ENCODE measurements around the gene ATG3.
A peak's percentile ranks its signal among the peaks of the same experiment; 100 is the strongest.

ATG3 gene

GRCh38 chr3:112561734-112562529 is at the start of gene ATG3, which contains the start of gene SLC35A5:
Gene ATG3, minus strand, starts transcription at chr3:112561962. Its CDS starts 434 bp downstream, at chr3:112561528.
Gene SLC35A5, plus strand, starts transcription at chr3:112562045. Its CDS starts 1,359 bp downstream, at chr3:112563404.
- Histone ChIP-seq H3K4me3 (ENCODE audit: low read depth, low read length) (peak within 1 kb of the TSS; percentile 97), H3K36me3 (ENCODE audit: control insufficient read depth, insufficient read depth, low read length) (no peaks in the 10 kb centered on the region), H3K27me3 (ENCODE audit: control insufficient read depth, insufficient read depth, low read length) (no peaks in the 10 kb centered on the region), H3K9me3 (ENCODE audit: control insufficient read depth, insufficient read depth, low read length) (no peaks in the 10 kb centered on the region), H3K4me1 (ENCODE audit: control insufficient read depth, insufficient read depth, low read length) (peaks cover 20% of the 10 kb centered on the region), H3K9ac (ENCODE audit: low read depth, low read length) (peak within 1 kb of the TSS; percentile 67)

- no peaks in the 10 kb centered on the region for H3K36me3 ChIP-seq (ENCODE audit: control insufficient read depth, insufficient read depth, low read length)
- no peaks in the 10 kb centered on the region for H3K27me3 ChIP-seq (ENCODE audit: control insufficient read depth, insufficient read depth, low read length)
- H3K9me3 ChIP-seq (ENCODE audit: control insufficient read depth, insufficient read depth, low read length), result no peaks in the 10 kb centered on the region
- H3K4me1 ChIP-seq (ENCODE audit: control insufficient read depth, insufficient read depth, low read length), result peaks cover 3% of the 10 kb centered on the region
- no peak overlapping the region for H3K4me3 ChIP-seq (ENCODE audit: low read depth, low read length)
- no peak overlapping the region for H3K9ac ChIP-seq (ENCODE audit: low read depth, low read length)
These were observed 48.4 kb upstream of the ATG3 start for GRCh38 chr3:112610121-112610520.

DNA sequence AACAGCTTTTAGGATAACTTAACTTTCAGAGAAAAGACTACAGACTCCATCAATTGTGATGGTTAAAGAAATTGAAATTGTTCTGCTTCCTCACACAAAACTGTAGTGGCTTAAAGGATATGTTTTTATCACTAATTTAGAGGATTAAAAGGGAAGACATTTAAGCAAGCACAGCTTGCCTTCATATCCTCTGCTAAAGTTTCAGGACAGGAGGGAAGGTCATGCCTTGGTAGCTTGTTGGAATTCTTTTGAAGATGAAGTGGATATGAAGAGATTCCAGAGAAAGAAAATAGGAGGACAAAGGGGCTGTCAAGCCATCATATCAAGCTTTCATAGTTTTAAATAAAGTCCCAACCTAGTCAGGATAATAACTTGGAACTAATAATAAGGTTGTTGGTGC is 46.1 kb upstream of the ATG3 start:
- no peaks in the 10 kb centered on the region for H3K36me3 ChIP-seq (ENCODE audit: control insufficient read depth, insufficient read depth, low read length)
- no peaks in the 10 kb centered on the region for H3K27me3 ChIP-seq (ENCODE audit: control insufficient read depth, insufficient read depth, low read length)
- H3K4me1 ChIP-seq (ENCODE audit: control insufficient read depth, insufficient read depth, low read length), result peaks cover 3% of the 10 kb centered on the region
- H3K9me3 ChIP-seq (ENCODE audit: control insufficient read depth, insufficient read depth, low read length), result no peaks in the 10 kb centered on the region
- H3K9ac ChIP-seq (ENCODE audit: low read depth, low read length), result no peak overlapping the region
- no peak overlapping the region for H3K4me3 ChIP-seq (ENCODE audit: low read depth, low read length)

GRCh38 chr3:112606098-112606497 is 44.3 kb upstream of the ATG3 start:
- Histone ChIP-seq H3K27me3 (ENCODE audit: control insufficient read depth, insufficient read depth, low read length) (no peaks in the 10 kb centered on the region), H3K4me3 (ENCODE audit: low read depth, low read length) (no peak overlapping the region), H3K9ac (ENCODE audit: low read depth, low read length) (no peak overlapping the region), H3K9me3 (ENCODE audit: control insufficient read depth, insufficient read depth, low read length) (no peaks in the 10 kb centered on the region), H3K36me3 (ENCODE audit: control insufficient read depth, insufficient read depth, low read length) (no peaks in the 10 kb centered on the region), H3K4me1 (ENCODE audit: control insufficient read depth, insufficient read depth, low read length) (no peaks in the 10 kb centered on the region)

- H3K27me3 ChIP-seq (ENCODE audit: control insufficient read depth, insufficient read depth, low read length), result no peaks in the 10 kb centered on the region
- H3K36me3 ChIP-seq (ENCODE audit: control insufficient read depth, insufficient read depth, low read length), result no peaks in the 10 kb centered on the region
- no peak overlapping the region for H3K4me3 ChIP-seq (ENCODE audit: low read depth, low read length)
- H3K9me3 ChIP-seq (ENCODE audit: control insufficient read depth, insufficient read depth, low read length), result no peaks in the 10 kb centered on the region
- no peak overlapping the region for H3K9ac ChIP-seq (ENCODE audit: low read depth, low read length)
- H3K4me1 ChIP-seq (ENCODE audit: control insufficient read depth, insufficient read depth, low read length), result no peaks in the 10 kb centered on the region
These were observed 43.5 kb upstream of the ATG3 start for GRCh38 chr3:112605285-112605684.

GRCh38 chr3:112604536-112604935 is 42.8 kb upstream of the ATG3 start:
- H3K9ac ChIP-seq (ENCODE audit: low read depth, low read length), result no peak overlapping the region
- no peaks in the 10 kb centered on the region for H3K36me3 ChIP-seq (ENCODE audit: control insufficient read depth, insufficient read depth, low read length)
- H3K9me3 ChIP-seq (ENCODE audit: control insufficient read depth, insufficient read depth, low read length), result no peaks in the 10 kb centered on the region
- no peaks in the 10 kb centered on the region for H3K4me1 ChIP-seq (ENCODE audit: control insufficient read depth, insufficient read depth, low read length)
- no peak overlapping the region for H3K4me3 ChIP-seq (ENCODE audit: low read depth, low read length)
- no peaks in the 10 kb centered on the region for H3K27me3 ChIP-seq (ENCODE audit: control insufficient read depth, insufficient read depth, low read length)

DNA sequence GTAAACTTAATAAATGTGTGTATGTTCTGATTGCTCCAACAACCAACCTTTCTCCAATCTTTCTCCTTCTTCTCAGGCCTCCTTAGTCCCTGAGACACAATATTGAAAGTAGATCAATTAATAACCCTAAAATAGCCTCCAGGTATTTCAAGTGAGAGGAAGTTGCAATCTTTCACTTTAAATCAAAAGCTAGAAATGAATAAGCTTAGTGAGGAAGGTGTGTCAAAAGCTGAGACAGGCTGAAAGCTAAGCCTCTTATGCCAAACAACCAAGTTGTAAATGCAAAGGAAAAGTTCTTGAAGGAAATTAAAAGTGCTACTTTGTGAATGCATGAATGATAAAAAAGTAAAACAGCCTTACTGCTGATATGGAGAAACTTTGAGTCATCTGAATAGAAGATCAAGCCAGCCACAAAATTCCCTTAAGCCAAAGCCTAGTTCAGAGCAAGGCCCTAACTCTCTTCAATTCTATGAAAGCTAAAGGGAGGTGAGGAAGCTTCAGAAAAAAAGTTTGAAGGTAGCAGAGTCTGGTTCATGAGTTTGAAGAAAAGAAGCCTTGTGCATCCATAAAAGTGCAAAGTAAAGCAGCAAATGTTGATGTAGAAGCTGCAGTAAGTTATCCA is 40.6 kb upstream of the ATG3 start:
- Histone ChIP-seq H3K27me3 (ENCODE audit: control insufficient read depth, insufficient read depth, low read length) (no peaks in the 10 kb centered on the region), H3K9ac (ENCODE audit: low read depth, low read length) (no peak overlapping the region), H3K4me3 (ENCODE audit: low read depth, low read length) (no peak overlapping the region), H3K36me3 (ENCODE audit: control insufficient read depth, insufficient read depth, low read length) (no peaks in the 10 kb centered on the region), H3K9me3 (ENCODE audit: control insufficient read depth, insufficient read depth, low read length) (no peaks in the 10 kb centered on the region), H3K4me1 (ENCODE audit: control insufficient read depth, insufficient read depth, low read length) (no peaks in the 10 kb centered on the region)

DNA sequence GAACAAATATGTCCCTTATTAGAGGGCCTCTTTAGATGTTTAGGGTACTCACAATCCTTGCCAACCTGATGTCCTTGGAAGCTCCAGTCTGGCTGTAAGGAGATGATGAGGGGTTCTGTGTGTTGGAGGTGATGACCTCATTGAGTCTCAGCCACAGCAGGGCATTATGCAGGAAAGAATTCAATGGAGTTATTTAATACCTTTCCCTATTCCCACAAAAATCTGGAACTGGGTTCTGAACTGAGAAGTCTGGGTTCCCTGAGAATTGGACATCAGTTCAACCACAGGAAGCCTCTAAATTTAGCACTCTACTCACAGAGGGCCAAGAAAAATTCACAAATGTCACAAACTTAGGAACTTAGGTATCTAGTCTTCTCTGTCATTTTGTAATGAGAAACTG is 37.0 kb upstream of the ATG3 start:
- Histone ChIP-seq H3K4me1 (ENCODE audit: control insufficient read depth, insufficient read depth, low read length) (no peaks in the 10 kb centered on the region), H3K4me3 (ENCODE audit: low read depth, low read length) (no peak overlapping the region), H3K36me3 (ENCODE audit: control insufficient read depth, insufficient read depth, low read length) (no peaks in the 10 kb centered on the region), H3K9me3 (ENCODE audit: control insufficient read depth, insufficient read depth, low read length) (no peaks in the 10 kb centered on the region), H3K9ac (ENCODE audit: low read depth, low read length) (no peak overlapping the region), H3K27me3 (ENCODE audit: control insufficient read depth, insufficient read depth, low read length) (no peaks in the 10 kb centered on the region)

DNA sequence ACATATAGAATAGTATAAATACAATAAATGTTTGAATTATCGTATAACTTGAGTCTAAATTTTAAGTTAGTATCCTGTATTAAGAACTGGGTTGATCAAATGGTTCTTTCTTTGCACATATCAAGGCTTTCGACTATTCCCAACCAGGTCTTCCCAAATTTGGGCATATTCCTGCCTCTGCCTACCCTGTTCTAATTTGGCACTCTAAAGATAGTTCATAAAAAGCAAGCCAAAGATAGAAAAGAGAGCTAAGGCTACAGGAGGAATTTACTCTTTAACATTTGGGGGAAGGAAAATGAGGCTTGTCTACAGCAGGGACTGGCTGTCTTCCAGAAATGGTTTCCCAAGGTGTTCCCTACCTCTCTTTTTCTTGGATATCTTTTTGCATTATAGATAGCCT is 36.2 kb upstream of the ATG3 start:
- H3K4me1 ChIP-seq (ENCODE audit: control insufficient read depth, insufficient read depth, low read length), result no peaks in the 10 kb centered on the region
- no peaks in the 10 kb centered on the region for H3K36me3 ChIP-seq (ENCODE audit: control insufficient read depth, insufficient read depth, low read length)
- no peaks in the 10 kb centered on the region for H3K9me3 ChIP-seq (ENCODE audit: control insufficient read depth, insufficient read depth, low read length)
- H3K4me3 ChIP-seq (ENCODE audit: low read depth, low read length), result no peak overlapping the region
- no peaks in the 10 kb centered on the region for H3K27me3 ChIP-seq (ENCODE audit: control insufficient read depth, insufficient read depth, low read length)
- no peak overlapping the region for H3K9ac ChIP-seq (ENCODE audit: low read depth, low read length)

DNA sequence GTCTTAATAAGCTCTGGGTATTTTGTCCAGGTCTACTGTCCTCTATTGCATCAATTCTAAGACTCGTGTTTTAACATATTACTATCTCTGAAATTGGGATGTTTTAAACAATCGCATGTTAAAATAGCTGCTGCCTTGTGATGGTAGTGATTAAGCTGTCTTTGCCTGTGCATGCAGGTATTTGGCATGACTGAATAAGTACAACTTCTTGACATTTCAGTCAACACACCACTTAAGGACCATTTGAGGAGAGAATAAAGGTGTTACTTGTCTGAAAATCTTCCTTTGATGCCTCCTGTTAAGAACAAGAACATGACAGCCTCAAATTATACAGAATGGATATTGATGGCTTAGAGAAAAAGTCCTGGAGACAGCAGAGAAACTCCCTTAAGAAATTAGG is 33.1 kb upstream of the ATG3 start:
- no peaks in the 10 kb centered on the region for H3K9me3 ChIP-seq (ENCODE audit: control insufficient read depth, insufficient read depth, low read length)
- no peaks in the 10 kb centered on the region for H3K27me3 ChIP-seq (ENCODE audit: control insufficient read depth, insufficient read depth, low read length)
- H3K4me3 ChIP-seq (ENCODE audit: low read depth, low read length), result no peak overlapping the region
- H3K9ac ChIP-seq (ENCODE audit: low read depth, low read length), result no peak overlapping the region
- H3K4me1 ChIP-seq (ENCODE audit: control insufficient read depth, insufficient read depth, low read length), result peaks cover 9% of the 10 kb centered on the region
- H3K36me3 ChIP-seq (ENCODE audit: control insufficient read depth, insufficient read depth, low read length), result no peaks in the 10 kb centered on the region

- H3K4me3 ChIP-seq (ENCODE audit: low read depth, low read length), result no peak overlapping the region
- no peak overlapping the region for H3K9ac ChIP-seq (ENCODE audit: low read depth, low read length)
- no peaks in the 10 kb centered on the region for H3K9me3 ChIP-seq (ENCODE audit: control insufficient read depth, insufficient read depth, low read length)
- H3K36me3 ChIP-seq (ENCODE audit: control insufficient read depth, insufficient read depth, low read length), result no peaks in the 10 kb centered on the region
- H3K27me3 ChIP-seq (ENCODE audit: control insufficient read depth, insufficient read depth, low read length), result no peaks in the 10 kb centered on the region
- peaks cover 9% of the 10 kb centered on the region for H3K4me1 ChIP-seq (ENCODE audit: control insufficient read depth, insufficient read depth, low read length)
These were observed 31.5 kb upstream of the ATG3 start for GRCh38 chr3:112593258-112593657.

DNA sequence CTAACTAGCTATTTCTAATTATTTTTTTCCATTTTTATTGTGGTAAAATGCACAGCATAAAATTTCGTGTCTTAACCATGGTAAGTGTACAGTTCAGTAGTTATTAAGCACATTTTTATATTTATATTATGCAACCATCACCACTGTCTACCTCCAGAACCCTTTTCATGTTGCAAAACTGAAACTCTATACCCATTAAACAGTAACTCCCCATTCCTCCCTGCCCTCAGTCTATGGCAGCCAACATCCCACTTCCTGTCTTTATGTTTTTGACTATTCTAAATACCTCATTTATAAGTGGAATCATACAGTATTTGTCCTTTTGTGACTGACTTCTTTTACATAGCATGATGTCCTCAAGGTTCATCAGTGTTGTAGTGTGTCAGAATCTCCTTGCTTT is 25.6 kb upstream of the ATG3 start:
- H3K4me1 ChIP-seq (ENCODE audit: control insufficient read depth, insufficient read depth, low read length), result peaks cover 6% of the 10 kb centered on the region
- no peak overlapping the region for H3K4me3 ChIP-seq (ENCODE audit: low read depth, low read length)
- H3K36me3 ChIP-seq (ENCODE audit: control insufficient read depth, insufficient read depth, low read length), result no peaks in the 10 kb centered on the region
- no peak overlapping the region for H3K9ac ChIP-seq (ENCODE audit: low read depth, low read length)
- no peaks in the 10 kb centered on the region for H3K27me3 ChIP-seq (ENCODE audit: control insufficient read depth, insufficient read depth, low read length)
- H3K9me3 ChIP-seq (ENCODE audit: control insufficient read depth, insufficient read depth, low read length), result no peaks in the 10 kb centered on the region

Measured in iPS-15b (cell line).